Neural progenitor cell (in vitro differentiated cells): ENCODE data around the gene CYSTM1.

ENCODE experiments used
- CTCF ChIP-seq: fragments of 200-600 bp; sonication (generic); IDR thresholded peaks from 2 replicates; pipeline ENCODE4 v1.5.1; 2017; ENCODE audit warnings: antibody characterized with exemption, mild to moderate bottlenecking
- EZH2 ChIP-seq: fragments of 200-600 bp; sonication (generic); IDR thresholded peaks from 2 replicates; pipeline ENCODE4 v1.6.1; 2017; ENCODE audit warnings: antibody characterized with exemption, mild to moderate bottlenecking, moderate library complexity
- EZH2phosphoT487 ChIP-seq: fragments of 200-600 bp; sonication (generic); IDR thresholded peaks from 2 replicates; pipeline ENCODE4 v1.6.1; 2017; ENCODE audit warnings: antibody characterized with exemption

GRCh38 chr5:140227046-140227445, 52.1 kb downstream of the CYSTM1 start:
- no peak for TF ChIP-seq CTCF
- no peak for TF ChIP-seq EZH2
- no peak for TF ChIP-seq EZH2phosphoT487
